KMS-11 (cell line): ENCODE results near the gene HFE.

Source experiments
- H2AFZ ChIP-seq: fragments of 200-600 bp; sonication (generic); 2 replicates; pipeline ENCODE4 v1.6.1; 2016; ENCODE audit warnings: antibody characterized with exemption, mixed run types, low read depth
- H3K27ac ChIP-seq: fragments of 200-600 bp; sonication (generic); 2 replicates; pipeline ENCODE4 v1.6.1; 2016; ENCODE audit warnings: mild to moderate bottlenecking, mixed run types
- H3K27me3 ChIP-seq: fragments of 200-600 bp; sonication (generic); 2 replicates; pipeline ENCODE4 v1.6.1; 2017; ENCODE audit warnings: mild to moderate bottlenecking, low read depth, mixed run types, moderate library complexity; ENCODE audit not compliant: insufficient read depth
- H3K36me3 ChIP-seq: fragments of 200-600 bp; sonication (generic); 2 replicates; pipeline ENCODE4 v1.6.1; 2017; ENCODE audit warnings: mild to moderate bottlenecking, mixed run types; ENCODE audit not compliant: insufficient read depth
- H3K4me1 ChIP-seq: fragments of 200-600 bp; sonication (generic); 2 replicates; pipeline ENCODE4 v1.6.1; 2016; ENCODE audit warnings: mild to moderate bottlenecking, low read depth, mixed run types; ENCODE audit not compliant: poor library complexity, severe bottlenecking
- H3K4me2 ChIP-seq: fragments of 200-600 bp; sonication (generic); 2 replicates; pipeline ENCODE4 v1.7.0; 2016; ENCODE audit warnings: mild to moderate bottlenecking, mixed run types
- H3K4me3 ChIP-seq: fragments of 200-600 bp; sonication (generic); IDR thresholded peaks from 2 replicates; pipeline ENCODE4 v1.6.1; 2017; ENCODE audit warnings: low read depth, low read length, mixed read lengths; ENCODE audit not compliant: insufficient read depth
- H3K79me2 ChIP-seq: fragments of 200-600 bp; sonication (generic); 2 replicates; pipeline ENCODE4 v1.6.1; 2016; ENCODE audit warnings: low read depth, mixed run types; ENCODE audit not compliant: insufficient read depth
- H3K9ac ChIP-seq: fragments of 200-600 bp; sonication (generic); 2 replicates; pipeline ENCODE4 v1.6.1; 2016; ENCODE audit warnings: mild to moderate bottlenecking, mixed run types
- H4K20me1 ChIP-seq: fragments of 200-600 bp; sonication (generic); 2 replicates; pipeline ENCODE4 v1.6.1; 2016; ENCODE audit warnings: mild to moderate bottlenecking, mixed run types; ENCODE audit not compliant: insufficient read depth
- CTCF ChIP-seq: fragments of 200-600 bp; sonication (generic); conservative IDR thresholded peaks from 2 replicates; pipeline ENCODE4 v1.6.1; 2017; ENCODE audit warnings: low read depth, mild to moderate bottlenecking, antibody characterized with exemption, low read length, moderate library complexity, mixed read lengths

HFE gene

GRCh38 chr6:26120807-26121140 lies 33.5 kb downstream of the HFE start:
- H2AFZ ChIP-seq: no peak overlapping the region
- H3K4me1 ChIP-seq: peaks cover 30% of the 10 kb centered on the region

GRCh38 chr6:26121141-26122004 lies 34.1 kb downstream of the HFE start:
- peak overlapping the region; percentile 99; the same call in 1 of the 2 replicates for H3K9ac ChIP-seq
- no peak for TF ChIP-seq CTCF
- peaks cover 47% of the 10 kb centered on the region for H3K79me2 ChIP-seq
- H3K36me3 ChIP-seq: no peaks in the 10 kb centered on the region; the same call in 1 of the 2 replicates
- H3K27ac ChIP-seq: peak overlapping the region; percentile 99
- H3K27me3 ChIP-seq: no peaks in the 10 kb centered on the region
- peaks cover 5% of the 10 kb centered on the region for H4K20me1 ChIP-seq
- no peak overlapping the region for H2AFZ ChIP-seq
- peak overlapping the region; percentile 71 for H3K4me2 ChIP-seq
- H3K4me1 ChIP-seq: peaks cover 30% of the 10 kb centered on the region
- no peak overlapping the region for H3K4me3 ChIP-seq

More at GRCh38 chr6:26120807-26121140, 33.5 kb downstream of the HFE start:
- Histone ChIP-seq H3K27me3 (no peaks in the 10 kb centered on the region), H3K79me2 (peaks cover 41% of the 10 kb centered on the region), H4K20me1 (peaks cover 4% of the 10 kb centered on the region; the same call in 1 of the 2 replicates), H3K9ac (no peak overlapping the region), H3K27ac (peak overlapping the region; percentile 99; the same call in 1 of the 2 replicates), H3K36me3 (no peaks in the 10 kb centered on the region), H3K4me2 (peak overlapping the region; percentile 71; the same call in 1 of the 2 replicates), H3K4me3 (no peak overlapping the region)
- no peak for TF ChIP-seq CTCF

- Histone ChIP-seq H3K79me2 (peaks cover 53% of the 10 kb centered on the region), H2AFZ (no peak overlapping the region), H3K4me1 (peaks cover 36% of the 10 kb centered on the region), H3K4me3 (no peak overlapping the region), H3K4me2 (peak overlapping the region; percentile 71), H3K9ac (peak overlapping the region; percentile 99), H3K36me3 (no peaks in the 10 kb centered on the region; the same call in 1 of the 2 replicates), H4K20me1 (peaks cover 5% of the 10 kb centered on the region), H3K27ac (peak overlapping the region; percentile 99), H3K27me3 (no peaks in the 10 kb centered on the region)
- no peak for TF ChIP-seq CTCF
Measured at GRCh38 chr6:26122005-26122388, 34.8 kb downstream of the HFE start.

GRCh38 chr6:26122402-26122792 lies 35.2 kb downstream of the HFE start:
- Histone ChIP-seq H3K9ac (peak overlapping the region; percentile 99), H3K27ac (peak overlapping the region; percentile 99), H4K20me1 (peaks cover 5% of the 10 kb centered on the region), H3K27me3 (no peaks in the 10 kb centered on the region), H3K36me3 (no peaks in the 10 kb centered on the region; the same call in 1 of the 2 replicates), H3K79me2 (peaks cover 57% of the 10 kb centered on the region), H3K4me2 (peak overlapping the region; percentile 71), H2AFZ (no peak overlapping the region), H3K4me3 (no peak overlapping the region), H3K4me1 (peaks cover 40% of the 10 kb centered on the region)
- TF ChIP-seq CTCF: no peak
